ENCODE measurements around the gene TMEM132C. TPM values are rescaled to one million over a fixed set of nuclear protein-coding genes. Genes with fewer than 3 reads are reported as not detected.

The TMEM132C gene
- total and polyA plus RNA-seq, 2 donors (not counting 1 experiment from before 2014, with no cell fraction given): not detected

DNA sequence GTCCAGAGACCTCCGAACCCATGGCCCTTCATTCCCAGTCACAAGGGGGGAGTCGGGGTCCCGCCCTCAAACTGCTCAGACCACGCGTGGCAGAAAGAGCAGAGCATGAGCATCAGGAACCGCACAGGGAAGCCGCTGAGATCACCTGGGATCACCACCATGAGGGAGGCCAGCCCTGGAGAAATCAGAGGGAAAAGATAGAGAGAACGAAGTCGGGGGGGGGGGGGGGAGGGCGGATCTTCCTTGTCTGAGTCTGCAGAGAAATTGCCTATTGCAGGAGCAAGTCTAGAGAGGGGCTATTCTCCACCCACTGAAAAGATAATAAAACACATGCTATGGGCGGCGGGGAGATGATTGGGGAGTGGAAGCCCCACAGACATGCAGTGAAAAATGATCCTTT is 884 bp upstream of the TMEM132C start:
- H3K36me3 ChIP-seq (replicated peaks in 1 of 2; ENCODE audit: control extremely low read depth in 1 of 2, control insufficient read depth in 1 of 2, extremely low read depth in 1 of 2, insufficient read depth in 2 of 2, low read length in 1 of 2): no peaks in the 10 kb centered on the region
- DNase-seq (no peak), ATAC-seq (ENCODE audit: low read depth) (no peak)
- Mint-ChIP-seq H3K9me3 (ENCODE audit: insufficient read depth) (no peaks in the 10 kb centered on the region), H3K4me3 (no peak overlapping the region), H3K27me3 (peaks cover 37% of the 10 kb centered on the region), H3K27ac (no peak overlapping the region), H3K4me1 (no peaks in the 10 kb centered on the region)
- H3K4me2 ChIP-seq (replicated peaks; ENCODE audit: low read depth, low read length, poor library complexity, severe bottlenecking): no peak overlapping the region
- peaks cover 0 to 39% (median 5%) of the 10 kb centered on the region in 4 experiments for H3K27me3 ChIP-seq (replicated peaks in 1 of 4; ENCODE audit: control extremely low read depth in 1 of 4, control insufficient read depth in 3 of 4, insufficient read depth in 4 of 4, low read length in 3 of 4)
- TF ChIP-seq, protein P1, sequence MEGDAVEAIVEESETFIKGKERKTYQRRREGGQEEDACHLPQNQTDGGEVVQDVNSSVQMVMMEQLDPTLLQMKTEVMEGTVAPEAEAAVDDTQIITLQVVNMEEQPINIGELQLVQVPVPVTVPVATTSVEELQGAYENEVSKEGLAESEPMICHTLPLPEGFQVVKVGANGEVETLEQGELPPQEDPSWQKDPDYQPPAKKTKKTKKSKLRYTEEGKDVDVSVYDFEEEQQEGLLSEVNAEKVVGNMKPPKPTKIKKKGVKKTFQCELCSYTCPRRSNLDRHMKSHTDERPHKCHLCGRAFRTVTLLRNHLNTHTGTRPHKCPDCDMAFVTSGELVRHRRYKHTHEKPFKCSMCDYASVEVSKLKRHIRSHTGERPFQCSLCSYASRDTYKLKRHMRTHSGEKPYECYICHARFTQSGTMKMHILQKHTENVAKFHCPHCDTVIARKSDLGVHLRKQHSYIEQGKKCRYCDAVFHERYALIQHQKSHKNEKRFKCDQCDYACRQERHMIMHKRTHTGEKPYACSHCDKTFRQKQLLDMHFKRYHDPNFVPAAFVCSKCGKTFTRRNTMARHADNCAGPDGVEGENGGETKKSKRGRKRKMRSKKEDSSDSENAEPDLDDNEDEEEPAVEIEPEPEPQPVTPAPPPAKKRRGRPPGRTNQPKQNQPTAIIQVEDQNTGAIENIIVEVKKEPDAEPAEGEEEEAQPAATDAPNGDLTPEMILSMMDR (IDR thresholded peaks at IDR 0.05): no peak
- TF ChIP-seq EZH2 (IDR thresholded peaks at IDR 0.05; ENCODE audit: borderline replicate concordance, insufficient read depth, low read depth, low read length, poor library complexity, severe bottlenecking): no peak
- no peak overlapping the region for H3K27ac ChIP-seq (ENCODE audit: low read length in 2 of 2)
- ChIA-PET CTCF (no interaction called here), POLR2A (no interaction called here)
- no peaks in the 10 kb centered on the region for H4K20me1 ChIP-seq (ENCODE audit: control insufficient read depth, insufficient read depth, low read length, poor library complexity, severe bottlenecking)
- peaks cover 0 to 21% (median 3%) of the 10 kb centered on the region in 3 donors for H3K9me3 ChIP-seq (ENCODE audit: control extremely low read depth in 1 of 3, control insufficient read depth in 2 of 3, insufficient read depth in 1 of 3, low read length in 2 of 3)
- no peak overlapping the region for H3K4me3 ChIP-seq (ENCODE audit: control extremely low read depth in 1 of 5, extremely low read depth in 1 of 5, insufficient read depth in 1 of 5, low read depth in 2 of 5, low read length in 4 of 5)
- 37% methylated on average over 2 of the region's 12 CpGs for WGBS (ENCODE audit: insufficient coverage)
- no peak overlapping the region for H3K9ac ChIP-seq (ENCODE audit: low read length)
- intact Hi-C loops (cut with micrococcal nuclease): no loop called here
- no peaks in the 10 kb centered on the region for H3K79me2 ChIP-seq (ENCODE audit: control insufficient read depth, insufficient read depth, low read length)
- H2AFZ ChIP-seq (ENCODE audit: insufficient read depth, low read depth, low read length, poor library complexity, severe bottlenecking): no peak overlapping the region
- no peaks in the 10 kb centered on the region for H3K4me1 ChIP-seq (ENCODE audit: control insufficient read depth in 2 of 2, insufficient read depth in 2 of 2, low read length in 2 of 2)

GRCh38 chr12:128266541-128267130 is 334 bp upstream of the TMEM132C start:
- ATAC-seq (ENCODE audit: low read depth) (no peak), DNase-seq (no peak)
- Histone ChIP-seq H3K27ac (ENCODE audit: low read length in 2 of 2) (no peak overlapping the region), H3K4me1 (ENCODE audit: control insufficient read depth in 2 of 2, insufficient read depth in 2 of 2, low read length in 2 of 2) (no peaks in the 10 kb centered on the region), H3K4me3 (ENCODE audit: control extremely low read depth in 1 of 5, extremely low read depth in 1 of 5, insufficient read depth in 1 of 5, low read depth in 2 of 5, low read length in 4 of 5) (no peak overlapping the region), H3K79me2 (ENCODE audit: control insufficient read depth, insufficient read depth, low read length) (no peaks in the 10 kb centered on the region), H3K9me3 (ENCODE audit: control extremely low read depth in 1 of 3, control insufficient read depth in 2 of 3, insufficient read depth in 1 of 3, low read length in 2 of 3) (peaks cover 0 to 21% (median 3%) of the 10 kb centered on the region in 3 donors), H2AFZ (ENCODE audit: insufficient read depth, low read depth, low read length, poor library complexity, severe bottlenecking) (no peak overlapping the region), H4K20me1 (ENCODE audit: control insufficient read depth, insufficient read depth, low read length, poor library complexity, severe bottlenecking) (no peaks in the 10 kb centered on the region), H3K27me3 (replicated peaks in 1 of 4; ENCODE audit: control extremely low read depth in 1 of 4, control insufficient read depth in 3 of 4, insufficient read depth in 4 of 4, low read length in 3 of 4) (peaks cover 0 to 39% (median 5%) of the 10 kb centered on the region in 4 experiments), H3K9ac (ENCODE audit: low read length) (no peak overlapping the region), H3K4me2 (replicated peaks; ENCODE audit: low read depth, low read length, poor library complexity, severe bottlenecking) (no peak overlapping the region), H3K36me3 (replicated peaks in 1 of 2; ENCODE audit: control extremely low read depth in 1 of 2, control insufficient read depth in 1 of 2, extremely low read depth in 1 of 2, insufficient read depth in 2 of 2, low read length in 1 of 2) (no peaks in the 10 kb centered on the region)
- H3K9me3 Mint-ChIP-seq (ENCODE audit: insufficient read depth): no peaks in the 10 kb centered on the region
- CTCF ChIA-PET: no interaction called here
- H3K4me1 Mint-ChIP-seq: no peaks in the 10 kb centered on the region
- WGBS (ENCODE audit: insufficient coverage): 6% methylated on average over 58 of the region's 58 CpGs
- intact Hi-C loops (cut with micrococcal nuclease): no loop called here
- H3K27me3 Mint-ChIP-seq: peaks cover 41% of the 10 kb centered on the region
- POLR2A ChIA-PET: no interaction called here
- no peak overlapping the region for H3K27ac Mint-ChIP-seq
- no peak for TF ChIP-seq EZH2 (IDR thresholded peaks at IDR 0.05; ENCODE audit: borderline replicate concordance, insufficient read depth, low read depth, low read length, poor library complexity, severe bottlenecking)
- TF ChIP-seq, protein P1 (IDR thresholded peaks at IDR 0.05): no peak
- no peak overlapping the region for H3K4me3 Mint-ChIP-seq

Data from B cell (primary cell).